EH (cell line): ENCODE results near the gene AATK.

Experiments
- DNase-seq: peaks from one replicate; pipeline ENCODE4 v3.0.0-alpha.2; 2015; ENCODE audit warnings: low read depth

AATK gene

GRCh38 chr17:81113158-81113724 lies 52.8 kb downstream of the AATK start:
- no peak for DNase-seq

DNA sequence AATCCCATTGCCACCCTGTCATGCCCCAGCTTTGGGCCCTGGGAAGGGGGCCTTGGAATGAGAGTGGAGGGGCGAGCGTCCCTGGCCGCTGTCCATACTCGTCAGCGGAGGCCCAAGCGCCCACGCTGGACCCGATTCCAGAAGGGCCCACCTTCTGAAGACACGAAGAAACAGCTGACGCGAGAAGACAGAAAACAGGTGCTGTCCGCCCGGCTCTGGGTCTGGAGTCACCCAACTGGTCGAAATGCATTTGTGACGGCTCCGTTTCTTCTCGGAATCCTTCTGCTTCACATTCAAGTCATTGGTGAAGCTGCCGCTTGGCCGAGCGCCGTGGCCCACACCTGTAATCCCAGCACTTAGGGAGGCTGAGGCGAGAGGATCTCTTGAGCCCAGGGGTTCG lies 53.6 kb downstream of the AATK start:
- no peak for DNase-seq

DNA sequence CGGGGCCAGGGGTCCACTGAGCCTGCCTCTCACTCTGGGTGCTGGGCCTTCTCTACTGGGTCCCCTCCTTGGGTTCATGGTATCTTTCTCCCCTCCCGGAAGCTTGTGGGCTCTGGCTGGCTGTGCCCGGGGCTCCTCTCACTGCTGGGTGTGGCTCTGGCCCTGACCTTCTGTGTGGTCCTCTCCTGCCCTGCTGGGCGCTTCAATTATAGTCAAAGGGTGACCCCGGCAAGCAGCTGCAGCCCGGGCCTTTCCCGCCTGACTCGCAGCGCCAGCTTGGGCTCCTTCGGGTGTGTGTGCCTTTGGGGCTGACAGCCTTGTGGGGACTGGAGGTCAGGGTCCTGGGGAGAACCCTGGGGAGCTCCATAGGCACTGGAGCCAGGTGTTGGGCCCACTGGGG lies 55.0 kb downstream of the AATK start:
- DNase-seq: no peak

DNA sequence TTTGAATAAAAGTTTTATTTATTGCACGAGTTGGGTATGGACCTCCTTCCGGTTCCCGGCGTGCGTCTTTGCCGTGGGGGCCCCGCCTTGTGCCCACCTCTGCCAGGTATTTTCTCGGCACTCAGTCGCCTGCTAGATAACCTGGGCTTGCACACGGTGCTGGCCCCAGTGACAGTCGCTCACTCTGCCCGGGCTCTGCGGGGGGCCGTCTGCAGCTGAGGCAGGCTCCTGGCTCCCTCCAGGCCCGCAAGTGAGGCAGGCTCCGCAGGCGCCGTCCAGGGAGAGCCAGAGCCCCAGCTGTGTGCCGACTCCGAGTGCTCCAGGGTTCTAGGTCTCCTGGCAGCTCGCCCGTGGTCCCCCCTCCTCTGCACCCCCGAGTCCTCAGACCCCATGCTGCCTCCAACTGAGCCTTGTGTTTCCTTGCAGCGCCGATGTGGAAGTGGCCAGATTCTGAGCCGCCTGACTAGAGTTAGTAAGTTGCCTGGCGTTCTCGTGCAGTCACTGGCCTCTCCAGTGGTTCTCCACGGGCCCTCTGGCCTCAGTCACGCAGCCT lies 55.5 kb downstream of the AATK start:
- DNase-seq: no peak

- DNase-seq: no peak
These were observed 56.1 kb downstream of the AATK start for GRCh38 chr17:81109957-81110356.

- no peak for DNase-seq
These were observed 57.8 kb downstream of the AATK start for GRCh38 chr17:81108220-81108619.

DNA sequence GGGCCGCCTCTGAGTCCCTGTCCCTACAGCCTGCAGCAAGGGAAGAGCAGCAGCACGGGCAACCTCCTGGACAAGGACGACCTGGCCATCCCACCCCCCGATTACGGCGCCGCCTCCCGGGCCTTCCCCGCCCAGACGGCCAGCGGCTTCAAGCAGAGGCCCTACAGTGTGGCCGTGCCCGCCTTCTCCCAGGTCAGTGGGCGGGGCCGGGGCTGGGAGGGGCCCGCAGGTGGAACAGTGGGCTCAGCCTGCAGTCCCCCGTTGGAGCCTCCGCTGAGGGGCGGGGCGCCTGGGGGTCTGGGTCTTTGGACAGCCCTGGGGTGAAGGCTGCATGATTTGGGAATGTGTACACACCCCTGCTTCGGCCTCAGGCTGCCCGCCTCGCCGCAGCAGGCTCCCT lies 59.3 kb downstream of the AATK start:
- no peak for DNase-seq

GRCh38 chr17:81103379-81103778 lies 62.6 kb downstream of the AATK start:
- no peak for DNase-seq

- no peak for DNase-seq
These were observed 63.2 kb downstream of the AATK start for GRCh38 chr17:81102869-81103268.

GRCh38 chr17:81102352-81102751 lies 63.7 kb downstream of the AATK start:
- no peak for DNase-seq

GRCh38 chr17:81101614-81102306 lies 64.3 kb downstream of the AATK start:
- DNase-seq: peak; percentile 76

- DNase-seq: no peak
These were observed 65.4 kb downstream of the AATK start for GRCh38 chr17:81100668-81101067.

- no peak for DNase-seq
These were observed 66.1 kb downstream of the AATK start for GRCh38 chr17:81099888-81100287.

- DNase-seq: peak; percentile 50
These were observed 68.1 kb downstream of the AATK start for GRCh38 chr17:81097943-81098308.

GRCh38 chr17:81097134-81097942 lies 68.7 kb downstream of the AATK start:
- peak; percentile 82 for DNase-seq

DNA sequence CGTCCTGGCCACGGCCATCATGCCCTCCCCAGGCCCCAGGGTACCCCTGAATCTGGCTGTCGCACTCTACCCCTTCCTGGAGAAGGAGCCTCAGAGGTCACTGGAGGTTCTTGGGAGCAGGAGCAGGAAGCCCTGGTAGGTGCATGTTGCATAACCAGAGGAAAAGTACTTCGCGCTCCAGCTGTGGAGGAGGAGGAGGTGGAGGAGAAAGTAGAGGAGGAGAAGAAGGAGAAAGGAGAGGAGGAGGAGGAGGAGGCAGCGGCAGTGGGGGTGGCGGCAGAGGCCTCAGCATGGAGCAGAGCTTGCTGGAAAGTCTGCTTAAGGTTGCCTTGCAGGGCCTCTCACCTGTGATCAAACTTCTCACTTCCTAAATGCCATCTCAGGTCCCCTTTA lies 69.3 kb downstream of the AATK start:
- no peak for DNase-seq

DNA sequence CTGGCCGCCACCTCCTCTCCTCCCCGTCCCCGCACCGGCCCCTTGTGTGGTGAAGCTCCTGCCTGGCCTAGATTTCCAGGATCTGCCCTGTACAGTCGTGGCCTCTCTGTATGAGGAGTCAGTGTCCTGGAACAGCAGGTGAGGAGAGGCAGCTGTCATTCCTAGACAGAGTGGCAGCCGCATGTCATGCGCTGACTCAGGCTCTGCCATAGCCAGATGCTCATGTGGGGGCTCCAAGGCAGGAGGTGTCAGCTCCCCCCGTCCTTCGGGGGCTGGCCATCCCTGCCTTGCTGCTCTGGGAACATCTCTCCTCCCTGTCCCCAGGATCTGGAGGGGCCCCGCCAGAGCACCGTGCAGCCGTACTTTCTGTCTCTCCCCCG lies 70.6 kb downstream of the AATK start:
- no peak for DNase-seq

- peak; percentile 100 for DNase-seq
These were observed 71.3 kb downstream of the AATK start for GRCh38 chr17:81094509-81095382.

- no peak for DNase-seq
These were observed 72.2 kb downstream of the AATK start for GRCh38 chr17:81093619-81094508.

DNA sequence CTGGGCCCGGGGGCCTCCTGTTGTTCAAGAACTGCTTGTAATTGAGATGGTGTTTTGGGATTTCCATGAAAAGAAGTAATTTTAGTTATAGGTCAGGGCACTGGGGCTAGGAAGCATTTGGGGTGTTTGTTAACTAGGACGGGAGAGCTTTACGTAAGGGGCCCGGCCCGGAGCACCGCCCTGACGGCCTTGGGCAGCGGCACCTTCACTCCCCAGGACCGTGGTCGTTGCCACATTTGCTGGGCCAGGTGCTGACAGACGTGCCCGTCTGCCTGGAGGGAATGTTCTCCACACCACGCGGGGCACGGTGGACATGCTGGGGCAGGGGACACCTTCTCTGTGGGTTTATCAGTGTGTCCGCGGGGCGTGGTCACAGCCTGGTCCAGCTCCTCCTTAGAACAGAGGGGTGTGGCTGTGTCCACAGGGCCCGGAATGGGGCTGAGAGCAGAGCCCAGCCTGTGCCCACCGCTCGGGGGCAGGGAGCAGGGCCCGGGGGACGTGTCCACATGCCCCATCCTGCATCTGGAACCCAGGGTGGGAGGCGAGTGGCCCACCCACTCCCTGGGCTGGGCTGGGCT lies 73.4 kb downstream of the AATK start:
- no peak for DNase-seq
